RPMI7951 (cell line): ENCODE data around the gene UCHL1. TPM values are rescaled to one million over a fixed set of nuclear protein-coding genes. Genes with fewer than 3 reads are reported as not detected.
"Not testable (repeated sequence)": the region's sequence is repeated elsewhere in the genome, so short reads cannot be mapped to it uniquely, and the experiment has no call there.

Experiments used
- DNase-seq: peaks from one replicate; pipeline ENCODE4 v3.0.0-alpha.2; 2012; ENCODE audit warnings: low read depth
- total RNA-seq: library from RNA; depleted of rRNA; stranded (reverse); fragments of >200 nt; shearing (Covaris generic); gene quantifications from 2 replicates; pipeline ENCODE4 v1.2.3, GENCODE V29; 2014

The UCHL1 gene
- total RNA-seq, 1 experiment from 2014 or later = 87.5 TPM

DNA sequence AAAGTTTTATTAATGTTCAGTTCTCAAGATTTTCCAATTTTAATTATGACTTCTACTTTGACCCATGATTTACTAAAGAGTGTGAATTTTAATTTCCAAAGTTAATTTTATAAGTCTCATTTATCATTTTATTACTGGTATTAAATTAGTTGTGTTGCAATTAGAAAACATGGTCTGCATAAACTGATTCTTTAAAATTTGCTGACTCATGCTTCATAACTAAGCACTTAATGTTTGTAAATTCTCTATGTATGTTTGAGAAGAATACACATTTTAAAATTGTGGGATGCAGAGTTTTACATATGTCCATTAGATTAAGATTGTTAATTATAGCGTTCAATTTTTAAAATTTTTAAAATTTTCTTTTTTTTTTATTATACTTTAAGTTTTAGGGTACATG is 20.2 kb upstream of the UCHL1 start:
- no peak for DNase-seq

GRCh38 chr4:41241919-41242318 is 14.8 kb upstream of the UCHL1 start:
- DNase-seq = no peak

- no peak for DNase-seq
Measured at GRCh38 chr4:41245983-41246382, 10.7 kb upstream of the UCHL1 start.

- DNase-seq = no peak
Measured at GRCh38 chr4:41256131-41256739, 493 bp upstream of the UCHL1 start.

DNA sequence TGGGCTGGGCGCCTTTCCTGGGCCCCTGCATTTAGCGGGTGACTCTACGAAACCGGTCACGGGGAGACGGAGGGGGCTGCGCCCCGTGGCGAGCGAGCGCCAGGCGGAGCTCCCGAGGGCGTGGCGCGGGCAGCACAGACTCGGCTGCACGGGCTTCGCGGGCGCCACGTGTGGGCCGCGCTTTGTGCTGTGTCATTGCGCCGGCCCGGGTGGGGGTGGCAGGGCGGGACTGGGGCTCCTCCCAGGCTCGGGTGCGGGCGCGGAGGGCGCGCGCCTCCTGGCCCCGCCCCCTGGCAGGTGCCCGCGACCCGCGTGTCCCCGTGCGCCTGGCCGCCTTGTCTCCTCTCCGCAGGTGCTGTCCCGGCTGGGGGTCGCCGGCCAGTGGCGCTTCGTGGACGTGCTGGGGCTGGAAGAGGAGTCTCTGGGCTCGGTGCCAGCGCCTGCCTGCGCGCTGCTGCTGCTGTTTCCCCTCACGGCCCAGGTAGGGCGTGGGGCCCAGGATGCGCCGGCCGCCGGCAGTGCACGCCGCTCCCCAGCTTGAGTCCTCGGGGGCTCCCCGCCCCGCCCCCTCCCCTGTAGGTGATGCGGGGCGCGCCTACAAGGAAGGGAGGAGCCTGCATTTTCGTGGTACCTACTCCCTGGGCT is 651 bp downstream of the UCHL1 start:
- peak; percentile 33 for DNase-seq

- DNase-seq = no peak
Measured at GRCh38 chr4:41257906-41258305, 1.2 kb downstream of the UCHL1 start.

DNA sequence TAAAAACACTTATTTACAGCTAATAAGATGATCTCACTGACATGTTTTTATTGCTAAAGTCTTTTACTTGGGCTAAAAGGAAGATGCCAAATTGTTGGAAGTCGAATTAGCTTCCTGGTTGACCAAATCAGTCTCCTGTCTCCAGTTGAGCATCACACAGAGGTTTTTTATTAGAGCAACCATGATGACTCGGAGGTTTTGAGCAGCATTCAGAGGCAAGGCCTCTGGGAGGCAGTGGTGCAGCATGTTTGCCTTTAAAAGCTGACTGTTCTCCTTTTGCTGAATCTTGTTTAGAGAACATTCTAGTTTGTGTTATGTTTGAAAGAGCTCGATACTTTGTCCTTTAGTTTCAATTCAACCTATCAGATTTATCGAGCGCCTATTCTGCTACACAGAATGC is 2.1 kb downstream of the UCHL1 start:
- DNase-seq = peak; percentile 58

DNA sequence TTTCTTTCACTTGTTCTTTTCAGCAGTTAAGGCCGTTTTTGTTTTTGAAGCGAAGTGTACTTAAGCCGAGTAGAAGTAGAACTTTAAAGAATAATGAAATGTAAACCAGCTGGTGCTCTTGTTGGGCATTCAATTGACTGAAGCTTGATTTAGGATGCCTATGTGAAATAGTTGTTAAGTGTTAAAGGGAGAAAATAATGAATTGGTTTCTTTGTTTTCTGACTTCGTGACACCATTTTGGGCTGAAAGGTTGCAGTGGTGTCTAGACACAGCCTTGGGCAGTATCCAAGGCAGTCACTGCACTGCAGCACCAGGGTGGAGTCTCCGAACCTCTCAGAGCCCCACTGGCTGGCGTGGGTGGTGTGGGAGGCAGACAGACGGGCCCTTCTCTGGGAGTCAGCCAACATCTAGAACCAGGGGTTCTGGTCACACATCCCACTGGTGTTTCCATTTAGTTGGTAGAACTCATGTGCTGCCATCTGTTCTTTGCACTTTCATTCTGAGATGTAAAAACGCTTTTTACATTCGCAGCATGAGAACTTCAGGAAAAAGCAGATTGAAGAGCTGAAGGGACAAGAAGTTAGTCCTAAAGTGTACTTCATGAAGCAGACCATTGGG is 3.5 kb downstream of the UCHL1 start:
- peak; percentile 8 for DNase-seq

- no peak for DNase-seq
Measured at GRCh38 chr4:41262198-41262597, 5.5 kb downstream of the UCHL1 start.

GRCh38 chr4:41264212-41264611 is 7.5 kb downstream of the UCHL1 start:
- DNase-seq = no peak

DNA sequence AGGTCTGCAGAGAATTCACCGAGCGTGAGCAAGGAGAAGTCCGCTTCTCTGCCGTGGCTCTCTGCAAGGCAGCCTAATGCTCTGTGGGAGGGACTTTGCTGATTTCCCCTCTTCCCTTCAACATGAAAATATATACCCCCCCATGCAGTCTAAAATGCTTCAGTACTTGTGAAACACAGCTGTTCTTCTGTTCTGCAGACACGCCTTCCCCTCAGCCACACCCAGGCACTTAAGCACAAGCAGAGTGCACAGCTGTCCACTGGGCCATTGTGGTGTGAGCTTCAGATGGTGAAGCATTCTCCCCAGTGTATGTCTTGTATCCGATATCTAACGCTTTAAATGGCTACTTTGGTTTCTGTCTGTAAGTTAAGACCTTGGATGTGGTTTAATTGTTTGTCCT is 11.3 kb downstream of the UCHL1 start:
- peak; percentile 11 for DNase-seq

DNA sequence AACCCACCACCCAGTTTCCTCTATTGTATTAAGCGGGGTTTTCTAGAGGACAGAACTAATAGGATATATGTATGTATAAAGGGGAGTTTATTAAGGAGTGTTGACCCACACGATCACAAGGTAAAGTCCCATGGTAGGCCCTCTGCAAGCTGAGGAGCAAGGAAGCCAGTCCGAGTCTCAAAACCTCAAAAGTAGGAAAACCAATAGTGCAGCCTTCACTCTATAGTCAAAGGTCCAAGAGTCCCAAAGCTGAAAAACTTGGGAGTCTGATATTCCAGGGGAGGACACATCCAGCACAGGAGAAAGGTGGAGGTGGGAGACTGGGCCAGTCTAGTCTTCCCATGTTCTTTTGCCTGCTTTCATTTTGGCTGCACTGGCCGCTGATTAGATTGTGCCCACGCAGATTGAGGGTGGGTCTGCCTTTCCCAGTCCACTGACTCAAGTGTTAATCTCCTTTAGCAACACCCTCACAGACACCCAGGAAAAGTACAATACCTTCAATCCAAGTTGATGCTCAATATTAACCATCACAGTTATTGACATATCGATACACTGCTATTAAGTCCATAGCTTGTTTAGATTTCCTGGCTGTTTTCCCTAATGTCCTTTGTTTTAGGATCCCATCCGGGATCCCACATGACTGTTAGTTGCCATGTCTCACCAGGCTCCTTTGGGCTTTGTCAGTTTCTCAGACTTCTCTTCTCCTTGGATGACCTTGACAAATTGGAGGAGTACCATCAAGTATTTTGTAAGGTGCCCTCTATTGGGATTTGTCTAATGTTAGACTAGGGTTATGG is 12.2 kb downstream of the UCHL1 start:
- DNase-seq = no peak

DNA sequence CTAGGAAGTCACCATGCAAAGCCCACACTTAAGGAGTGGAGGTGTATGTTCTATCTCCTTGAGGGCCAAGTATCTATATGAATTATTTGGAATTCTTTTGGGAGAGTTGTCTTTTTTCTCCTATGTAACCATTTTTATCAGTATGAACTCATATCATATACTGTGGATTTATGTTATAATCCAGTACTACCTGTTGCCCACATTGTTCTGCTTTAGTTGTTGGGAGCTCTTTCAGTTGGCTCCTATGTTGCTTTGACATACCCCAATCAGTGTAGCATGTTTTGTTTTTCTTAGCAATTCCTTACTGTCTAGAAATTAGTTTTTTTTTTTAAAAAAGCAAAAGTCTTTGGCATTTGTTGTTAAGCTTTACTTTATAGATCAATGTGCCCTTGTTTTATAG is 13.0 kb downstream of the UCHL1 start:
- DNase-seq = no peak

- DNase-seq = not testable (repeated sequence)
Measured at GRCh38 chr4:41275931-41276330, 19.2 kb downstream of the UCHL1 start.

- DNase-seq = no peak
Measured at GRCh38 chr4:41280010-41280409, 23.3 kb downstream of the UCHL1 start.

- peak; percentile 67 for DNase-seq
Measured at GRCh38 chr4:41281038-41281634, 24.4 kb downstream of the UCHL1 start.

GRCh38 chr4:41282366-41282765 is 25.6 kb downstream of the UCHL1 start:
- no peak for DNase-seq

- DNase-seq = no peak
Measured at GRCh38 chr4:41285202-41285863, 28.6 kb downstream of the UCHL1 start.

DNA sequence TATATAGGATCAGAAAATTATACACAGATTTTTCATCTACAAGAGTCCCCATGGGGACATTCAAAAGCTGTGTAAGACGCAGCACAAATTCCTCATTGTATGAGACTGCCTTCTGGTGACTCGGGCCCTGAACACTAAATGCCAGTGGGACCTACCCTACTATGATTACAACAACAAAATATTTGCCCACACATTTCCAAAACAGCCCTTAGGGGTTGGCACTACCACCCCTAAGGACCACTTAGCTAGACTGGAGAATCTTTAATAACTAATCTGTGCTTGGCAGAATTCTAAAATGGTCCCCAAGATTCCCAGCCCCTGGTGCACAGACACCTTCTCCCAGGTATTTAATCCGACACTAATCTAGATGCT is 29.1 kb downstream of the UCHL1 start:
- DNase-seq = no peak

DNA sequence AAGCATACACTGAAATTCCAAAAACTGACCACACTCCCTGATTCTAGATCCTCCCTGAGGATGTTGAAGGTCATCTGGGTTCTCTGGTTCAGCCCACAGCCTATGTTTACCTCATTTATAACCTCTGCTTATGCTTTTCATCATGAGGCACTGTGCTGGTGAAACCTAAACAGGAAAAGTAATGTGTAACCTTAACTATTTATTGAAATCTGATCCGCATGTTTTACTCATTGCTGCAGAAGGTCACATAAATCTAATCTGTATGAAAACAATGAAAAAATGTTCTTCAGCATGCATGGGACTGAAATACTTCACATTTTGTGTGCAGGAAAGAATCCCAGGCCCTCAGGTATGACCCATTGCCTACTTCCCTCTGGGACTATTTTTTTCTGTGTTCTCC is 30.3 kb downstream of the UCHL1 start:
- no peak for DNase-seq

- peak; percentile 48 for DNase-seq
Measured at GRCh38 chr4:41287852-41288251, 31.1 kb downstream of the UCHL1 start.

GRCh38 chr4:41288254-41288653 is 31.5 kb downstream of the UCHL1 start:
- DNase-seq = no peak
